Measurements from ENCODE around the gene GLS2.
"Not testable (repeated sequence)": the region's sequence is repeated elsewhere in the genome, so short reads cannot be mapped to it uniquely, and the experiment has no call there.

The GLS2 gene

DNA sequence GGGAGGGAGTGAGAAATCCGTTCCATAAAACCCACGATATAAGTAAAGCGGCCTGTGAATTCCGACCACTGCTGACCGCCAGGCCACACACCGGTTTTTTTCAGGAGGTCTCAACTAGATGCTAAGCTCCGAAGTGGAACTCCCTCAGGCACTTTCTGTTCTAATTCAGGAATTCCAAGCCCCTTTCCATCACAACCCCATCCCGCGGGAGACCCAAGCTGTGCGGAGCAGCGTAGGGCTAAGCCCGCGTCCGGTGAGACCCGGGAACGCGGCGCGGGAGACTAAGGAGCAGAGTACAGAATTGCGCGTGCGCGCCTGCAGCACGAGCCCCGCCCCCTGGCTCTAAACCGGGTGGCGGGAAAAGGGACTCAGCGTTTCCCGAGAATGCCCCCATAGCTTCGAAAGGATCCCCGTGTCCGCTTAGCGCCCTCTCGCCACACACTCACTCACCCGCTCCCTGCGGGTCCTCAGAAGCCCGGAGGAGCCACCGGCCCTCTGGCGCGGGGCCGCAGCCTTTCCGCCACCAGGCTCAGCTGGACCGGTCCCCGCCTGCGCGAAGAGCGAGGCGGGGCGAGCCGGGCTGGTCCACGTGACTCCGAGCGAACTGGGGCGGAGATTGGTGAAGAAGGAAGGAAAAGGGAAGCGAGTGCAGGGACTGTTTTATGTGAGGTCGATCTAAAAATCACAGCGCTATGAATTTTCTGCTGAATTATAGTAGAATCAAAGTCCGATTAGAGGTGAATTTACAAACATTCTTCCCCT is 38.9 kb downstream of the GLS2 start, which contains the start of gene TIMELESS:
Gene TIMELESS (minus strand): TSS at position 567 of the 762 bp plus-strand sequence. CDS start 15,256 bp downstream, outside the sequence.
- DNase-seq (ENCODE audit: extremely low read depth in 1 of 2, low read depth in 1 of 2) = peak; percentile 74

DNA sequence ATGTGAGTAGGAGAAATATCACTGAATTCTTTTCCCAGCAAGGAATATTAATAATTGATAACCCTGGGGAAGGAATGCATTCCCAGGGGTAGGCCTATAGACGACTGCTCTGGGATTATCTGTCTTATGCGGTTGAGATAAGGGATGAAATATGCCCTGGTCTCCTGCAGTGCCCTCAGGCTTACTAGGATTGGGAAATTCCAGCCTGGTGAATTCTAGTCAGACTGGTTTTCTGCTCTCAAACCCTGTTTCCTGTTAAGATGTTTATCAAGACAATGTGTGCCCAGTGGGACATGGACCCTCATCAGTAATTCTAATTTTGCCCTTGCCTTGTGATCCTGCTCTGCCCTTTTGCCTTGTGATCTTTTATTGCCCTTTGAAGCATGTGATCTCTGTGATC is 44.8 kb downstream of the GLS2 start:
- DNase-seq (ENCODE audit: extremely low read depth in 1 of 2, low read depth in 1 of 2) = not testable (repeated sequence)

- no peak for DNase-seq (ENCODE audit: extremely low read depth in 1 of 2, low read depth in 1 of 2)
Measured at GRCh38 chr12:56437430-56438176, 50.4 kb downstream of the GLS2 start.

GRCh38 chr12:56434828-56435227 is 53.1 kb downstream of the GLS2 start:
- DNase-seq (ENCODE audit: extremely low read depth in 1 of 2, low read depth in 1 of 2) = no peak

DNA sequence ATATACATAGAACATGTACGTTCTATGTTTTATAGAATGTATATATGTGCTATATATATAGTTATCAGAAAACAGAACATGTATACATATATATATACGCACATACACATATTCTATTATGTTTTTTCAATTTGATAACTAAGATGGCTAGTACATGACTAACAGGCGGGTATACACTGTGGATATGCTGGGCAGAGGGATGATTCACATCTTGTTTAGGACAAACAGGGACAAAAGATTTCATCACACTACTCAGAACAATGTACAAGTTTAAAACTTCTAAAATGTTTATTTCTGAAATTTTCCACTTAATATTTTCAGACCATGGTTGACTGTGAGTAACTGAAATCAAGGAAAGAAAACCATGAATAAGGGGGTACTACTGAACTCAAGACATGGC is 56.1 kb downstream of the GLS2 start:
- DNase-seq (ENCODE audit: extremely low read depth in 1 of 2, low read depth in 1 of 2) = no peak

DNA sequence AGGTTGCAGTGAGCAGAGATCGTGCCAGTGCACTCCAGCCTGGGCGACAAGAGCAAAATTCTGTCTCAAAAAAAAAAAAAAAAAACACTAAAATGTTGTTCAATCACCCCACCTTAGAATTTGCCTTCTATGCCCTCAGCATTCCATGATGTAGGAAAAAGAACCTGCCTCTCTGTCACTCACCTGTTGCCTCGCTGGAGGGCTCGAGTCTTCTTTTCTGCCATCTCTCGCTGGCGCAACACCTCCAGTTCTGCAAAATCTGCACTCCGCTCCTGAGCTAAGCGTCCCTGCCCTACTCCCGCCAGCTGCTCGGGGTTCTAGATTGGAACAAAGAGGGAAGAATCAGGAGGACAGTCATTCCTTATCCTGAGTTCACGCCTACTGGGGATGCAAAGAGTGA is 56.7 kb downstream of the GLS2 start:
- DNase-seq (ENCODE audit: extremely low read depth in 1 of 2, low read depth in 1 of 2) = no peak

DNA sequence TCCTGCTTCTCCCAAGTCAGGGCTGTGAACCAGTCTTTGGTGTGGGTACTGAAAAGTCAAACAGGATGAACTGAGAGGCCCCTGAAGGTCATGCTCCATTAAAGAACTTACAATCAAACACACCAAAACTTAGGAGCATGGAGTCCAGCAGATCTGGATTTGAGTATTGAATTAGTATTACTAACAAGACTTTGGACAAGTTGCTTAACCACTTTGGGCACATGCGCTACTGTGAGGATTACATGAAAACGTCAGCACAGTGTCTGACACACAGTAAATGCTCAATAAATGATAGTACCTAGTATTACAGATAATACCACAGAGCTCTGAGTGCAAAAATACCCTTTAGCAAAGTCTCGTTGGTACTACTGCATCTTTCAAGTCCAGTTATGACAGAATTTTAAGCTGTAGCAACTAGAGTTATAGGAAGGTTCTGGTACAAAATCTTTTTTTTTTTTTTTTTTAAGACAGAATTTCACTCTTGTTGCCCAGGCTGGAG is 62.0 kb downstream of the GLS2 start:
- no peak for DNase-seq (ENCODE audit: extremely low read depth in 1 of 2, low read depth in 1 of 2)

DNA sequence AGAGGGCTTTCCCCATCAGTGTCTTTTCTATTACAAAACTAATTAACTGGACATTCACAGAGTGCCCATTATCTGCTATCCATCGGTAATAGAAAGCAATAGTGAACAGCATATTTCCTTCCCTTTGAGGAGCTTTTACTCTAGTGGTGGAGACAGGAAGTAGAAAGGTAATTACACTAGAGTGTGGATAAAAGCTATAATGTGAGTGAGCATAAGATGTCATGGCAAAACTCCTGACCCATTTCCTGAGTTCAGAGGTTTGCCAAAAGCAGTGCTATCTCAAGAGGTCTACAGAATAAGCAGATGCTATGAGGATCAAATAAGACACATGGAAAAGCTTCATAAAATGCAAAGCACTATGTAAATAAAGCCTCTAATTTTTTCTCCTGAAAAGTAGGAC is 62.8 kb downstream of the GLS2 start:
- no peak for DNase-seq (ENCODE audit: extremely low read depth in 1 of 2, low read depth in 1 of 2)
